Measurements from ENCODE around the gene INTS2. TPM values are rescaled to one million over a fixed set of nuclear protein-coding genes. Genes with fewer than 3 reads are reported as not detected.

INTS2 gene
- total RNA-seq, 4 donors from 2014 or later, result 6.7 to 13.2 (median 10.2) TPM

DNA sequence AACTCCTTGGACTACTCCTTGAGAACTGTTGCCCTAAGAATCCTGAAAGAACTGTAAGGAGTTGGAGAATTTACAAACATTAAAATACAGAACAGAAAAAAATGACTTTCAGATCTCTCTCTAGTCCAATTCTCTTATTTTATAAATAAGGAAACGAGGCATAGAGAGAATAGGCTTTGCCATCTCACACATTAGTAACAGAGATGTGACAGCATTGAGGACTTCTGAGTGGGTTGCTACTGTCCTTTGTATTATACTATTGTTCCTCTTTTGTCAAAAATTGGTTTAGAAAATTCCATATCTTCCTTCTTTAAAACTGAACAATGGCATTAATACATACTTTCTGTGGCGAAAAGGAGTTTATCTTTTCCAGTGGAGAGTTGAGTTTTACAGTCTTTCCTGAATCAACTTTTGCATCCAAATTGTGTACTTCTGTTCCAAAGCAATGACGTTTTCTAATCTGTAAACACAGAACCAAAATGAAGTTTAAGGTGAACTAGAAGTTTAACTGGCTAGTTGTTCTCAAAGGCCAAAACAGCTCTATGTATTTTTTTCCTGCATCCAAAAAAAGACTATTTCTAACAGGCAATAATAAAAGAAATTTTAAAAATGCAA is 80.9 kb downstream of the INTS2 start:
- H3K27ac ChIP-seq, result no peak overlapping the region
- H3K27me3 ChIP-seq, result no peaks in the 10 kb centered on the region
- TF ChIP-seq, protein P1, sequence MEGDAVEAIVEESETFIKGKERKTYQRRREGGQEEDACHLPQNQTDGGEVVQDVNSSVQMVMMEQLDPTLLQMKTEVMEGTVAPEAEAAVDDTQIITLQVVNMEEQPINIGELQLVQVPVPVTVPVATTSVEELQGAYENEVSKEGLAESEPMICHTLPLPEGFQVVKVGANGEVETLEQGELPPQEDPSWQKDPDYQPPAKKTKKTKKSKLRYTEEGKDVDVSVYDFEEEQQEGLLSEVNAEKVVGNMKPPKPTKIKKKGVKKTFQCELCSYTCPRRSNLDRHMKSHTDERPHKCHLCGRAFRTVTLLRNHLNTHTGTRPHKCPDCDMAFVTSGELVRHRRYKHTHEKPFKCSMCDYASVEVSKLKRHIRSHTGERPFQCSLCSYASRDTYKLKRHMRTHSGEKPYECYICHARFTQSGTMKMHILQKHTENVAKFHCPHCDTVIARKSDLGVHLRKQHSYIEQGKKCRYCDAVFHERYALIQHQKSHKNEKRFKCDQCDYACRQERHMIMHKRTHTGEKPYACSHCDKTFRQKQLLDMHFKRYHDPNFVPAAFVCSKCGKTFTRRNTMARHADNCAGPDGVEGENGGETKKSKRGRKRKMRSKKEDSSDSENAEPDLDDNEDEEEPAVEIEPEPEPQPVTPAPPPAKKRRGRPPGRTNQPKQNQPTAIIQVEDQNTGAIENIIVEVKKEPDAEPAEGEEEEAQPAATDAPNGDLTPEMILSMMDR (IDR thresholded peaks at IDR 0.05), result no peak
- no peak for TF ChIP-seq POLR2A (IDR thresholded peaks at IDR 0.05)
- no peak overlapping the region for H3K4me3 ChIP-seq
- no peaks in the 10 kb centered on the region for H3K36me3 ChIP-seq
- no peak for DNase-seq
- H3K4me1 ChIP-seq, result no peaks in the 10 kb centered on the region
- H3K9me3 ChIP-seq, result peaks cover 0 to 3% (median 0%) of the 10 kb centered on the region in 4 donors

DNA sequence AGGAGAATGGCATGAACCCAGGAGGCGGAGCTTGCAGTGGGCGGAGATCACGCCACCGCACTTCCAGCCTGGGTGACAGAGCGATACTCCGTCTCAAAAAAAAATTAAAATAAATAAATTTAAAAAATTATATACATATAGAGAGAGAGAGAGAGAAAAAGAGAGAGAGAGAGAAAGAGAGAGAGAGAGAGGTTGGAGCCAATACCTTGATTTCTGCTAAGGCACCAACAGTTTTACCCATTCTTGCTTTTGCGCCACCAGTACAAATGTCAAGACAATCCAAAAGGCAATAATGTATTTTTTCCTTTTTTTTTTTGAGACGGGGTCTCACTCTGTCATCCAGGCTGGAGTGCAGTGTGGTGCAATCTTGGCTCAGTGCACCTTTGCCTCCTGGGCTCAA is 81.7 kb downstream of the INTS2 start:
- no peak for TF ChIP-seq POLR2A (IDR thresholded peaks at IDR 0.05)
- TF ChIP-seq, protein P1 (IDR thresholded peaks at IDR 0.05), result no peak
- peaks cover 0 to 3% (median 0%) of the 10 kb centered on the region in 4 donors for H3K9me3 ChIP-seq
- H3K27ac ChIP-seq, result no peak overlapping the region
- H3K4me1 ChIP-seq, result no peaks in the 10 kb centered on the region
- DNase-seq, result no peak
- H3K36me3 ChIP-seq, result no peaks in the 10 kb centered on the region
- H3K27me3 ChIP-seq, result no peaks in the 10 kb centered on the region
- H3K4me3 ChIP-seq, result no peak overlapping the region

DNA sequence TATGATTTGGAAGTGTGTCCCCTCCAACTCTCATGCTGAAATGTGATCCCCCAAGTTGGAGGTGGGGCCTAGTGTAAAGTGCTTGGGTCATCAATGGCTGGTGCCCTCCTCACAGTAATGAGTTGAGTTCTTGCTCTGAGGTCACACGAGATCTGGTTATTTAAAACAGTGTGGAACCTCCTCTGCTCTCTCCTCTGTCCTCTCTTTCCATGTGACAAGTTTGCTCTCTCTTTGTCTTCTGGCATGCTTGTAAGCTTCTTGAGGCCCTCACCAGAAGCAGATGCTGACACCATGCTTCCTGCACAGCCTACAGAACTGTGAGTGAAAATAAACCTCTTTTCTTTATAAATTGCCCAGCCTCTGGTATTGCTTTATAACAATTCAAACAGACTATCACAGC is 84.3 kb downstream of the INTS2 start:
- no peaks in the 10 kb centered on the region for H3K36me3 ChIP-seq
- H3K27me3 ChIP-seq, result no peaks in the 10 kb centered on the region
- no peak for DNase-seq
- peaks cover 0 to 3% (median 0%) of the 10 kb centered on the region in 4 donors for H3K9me3 ChIP-seq
- no peak overlapping the region for H3K27ac ChIP-seq
- no peak for TF ChIP-seq POLR2A (IDR thresholded peaks at IDR 0.05)
- TF ChIP-seq, protein P1 (IDR thresholded peaks at IDR 0.05), result no peak
- no peak overlapping the region for H3K4me3 ChIP-seq
- no peaks in the 10 kb centered on the region for H3K4me1 ChIP-seq

DNA sequence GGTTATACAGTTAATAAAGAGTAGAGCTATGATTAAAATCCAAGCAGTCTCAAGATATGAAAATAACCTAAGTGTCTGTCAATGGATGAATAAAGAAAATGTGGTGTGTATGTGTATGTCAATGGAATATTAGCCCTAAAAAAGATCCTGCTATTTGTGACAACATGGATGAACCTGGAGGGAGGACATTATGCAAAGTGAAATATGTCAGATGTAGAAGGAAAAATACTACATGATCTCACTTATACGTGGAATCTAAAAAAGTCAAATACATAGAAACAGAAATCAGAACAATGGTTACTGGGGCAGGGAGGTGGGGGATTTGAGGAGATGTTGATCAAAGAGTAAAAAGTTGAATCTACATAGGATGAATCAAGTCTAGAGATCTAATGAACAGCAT is 84.9 kb downstream of the INTS2 start:
- Histone ChIP-seq H3K9me3 (peaks cover 0 to 3% (median 0%) of the 10 kb centered on the region in 4 donors), H3K4me3 (no peak overlapping the region), H3K4me1 (no peaks in the 10 kb centered on the region), H3K27ac (no peak overlapping the region), H3K36me3 (no peaks in the 10 kb centered on the region), H3K27me3 (no peaks in the 10 kb centered on the region)
- no peak for DNase-seq
- no peak for TF ChIP-seq POLR2A (IDR thresholded peaks at IDR 0.05)
- TF ChIP-seq, protein P1 (IDR thresholded peaks at IDR 0.05), result no peak

DNA sequence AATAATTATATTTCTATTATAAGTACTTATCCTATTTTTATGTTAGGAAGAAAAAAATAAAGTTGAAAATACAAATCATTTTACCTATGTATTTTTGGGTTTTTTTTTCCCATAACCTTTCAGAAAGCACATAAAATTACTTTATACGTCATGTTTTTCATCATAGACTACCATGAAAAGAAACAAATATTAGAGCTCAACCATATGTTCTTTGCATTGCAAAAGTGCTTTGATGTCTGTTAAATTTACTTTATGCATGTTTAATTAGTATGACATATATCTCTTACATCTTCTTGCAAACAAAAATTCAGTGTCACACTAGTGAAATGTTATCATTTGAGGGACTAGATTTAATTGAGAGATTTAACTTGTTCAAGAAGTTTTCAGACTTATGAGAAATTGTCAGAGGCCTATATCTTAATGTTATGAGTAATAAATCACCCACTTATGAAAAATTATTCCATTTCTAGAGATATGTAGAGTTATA is 88.4 kb downstream of the INTS2 start:
- TF ChIP-seq, protein P1 (IDR thresholded peaks at IDR 0.05), result no peak
- no peak for TF ChIP-seq POLR2A (IDR thresholded peaks at IDR 0.05)

More for the DNA sequence above, 88.4 kb downstream of the INTS2 start:
- H3K27me3 ChIP-seq, result no peaks in the 10 kb centered on the region
- DNase-seq, result no peak
- H3K4me1 ChIP-seq, result no peaks in the 10 kb centered on the region
- no peak overlapping the region for H3K27ac ChIP-seq
- no peak overlapping the region for H3K4me3 ChIP-seq
- H3K36me3 ChIP-seq, result no peaks in the 10 kb centered on the region
- H3K9me3 ChIP-seq, result no peaks in the 10 kb centered on the region

Measured in Peyer's patch (tissue), 4 donors.